Measurements from ENCODE around the gene CASZ1.

- TF ChIP-seq CTCF (IDR thresholded peaks at IDR 0.05 in 8 of 11, conservative IDR thresholded peaks at IDR 0.05 in 3 of 11), result no peak
- no peak for TF ChIP-seq POLR2A (IDR thresholded peaks at IDR 0.05)
Measured at GRCh38 chr1:10656431-10656830, 140.0 kb downstream of the CASZ1 start.

All from spleen (tissue), 7 donors.